Esophagus mucosa (tissue), 1 donor: ENCODE measurements around the gene GPR82. TPM values are rescaled to one million over a fixed set of nuclear protein-coding genes. Genes with fewer than 3 reads are reported as not detected.
"Not testable (repeated sequence)": the region's sequence is repeated elsewhere in the genome, so short reads cannot be mapped to it uniquely, and the experiment has no call there.

Experiments used
- ATAC-seq: fragments of 200-7000 bp; cut with Tn5 transposase; one replicate; pipeline ENCODE4 v1.9.1; 2020
- total RNA-seq: library from RNA; stranded (reverse); gene quantifications from one replicate; pipeline ENCODE4 v1.2.4, GENCODE V29; 2023
- donor health status: DM: yes; HTN: yes; CAD: no.

The GPR82 gene
- total RNA-seq, 1 donor from 2014 or later: 0.12 TPM

DNA sequence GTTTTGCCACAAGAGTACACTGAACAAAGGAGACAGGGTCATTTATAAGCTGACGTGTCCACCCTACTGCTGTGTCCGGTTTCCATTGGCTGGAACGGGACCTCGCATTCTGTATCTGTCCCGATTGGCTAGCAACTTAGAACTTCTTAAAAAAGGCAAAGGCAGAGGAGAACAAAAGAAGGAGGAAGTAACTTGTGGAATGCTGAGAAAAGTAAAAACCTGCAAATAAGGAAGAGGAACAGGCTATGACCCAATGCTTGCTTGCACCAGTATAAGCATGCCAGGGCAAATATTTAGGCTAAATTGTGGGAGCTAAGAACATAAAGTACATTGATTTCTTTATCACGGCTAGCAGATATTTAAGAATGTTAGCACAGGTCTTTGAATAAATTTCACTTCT lies 4.4 kb upstream of the GPR82 start:
- not testable (repeated sequence) for ATAC-seq

DNA sequence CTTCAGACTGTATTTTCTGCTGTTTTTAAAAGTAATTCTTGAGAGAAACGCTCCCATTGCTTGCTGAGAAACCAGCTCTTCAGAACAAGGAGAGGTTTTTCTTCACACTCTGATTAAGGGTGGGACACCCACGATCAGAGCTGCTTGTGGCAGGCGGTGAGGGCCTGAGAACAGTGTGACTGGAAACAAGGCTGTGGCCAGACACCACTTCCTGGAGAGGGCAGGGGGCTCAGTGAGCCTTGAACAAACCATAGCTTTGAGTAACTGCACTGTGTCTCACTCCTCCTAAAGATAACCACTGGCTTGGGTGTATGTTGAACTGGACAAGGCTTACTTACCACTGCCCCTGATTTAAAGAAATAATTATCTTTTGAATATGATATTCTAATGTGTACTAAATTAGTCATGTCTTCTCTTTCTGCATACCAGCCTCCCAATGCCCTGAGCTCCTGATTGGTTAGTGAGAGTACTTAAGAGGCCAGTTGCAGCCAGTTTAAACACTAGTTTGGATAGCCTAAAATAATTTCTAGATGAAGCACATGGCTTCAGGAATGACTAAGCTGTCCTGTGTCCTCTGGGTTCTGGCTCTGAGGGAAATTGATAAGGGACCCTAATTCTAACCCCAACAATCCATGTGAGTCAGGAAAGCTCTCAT lies 3.7 kb upstream of the GPR82 start:
- ATAC-seq: peak; percentile 65

DNA sequence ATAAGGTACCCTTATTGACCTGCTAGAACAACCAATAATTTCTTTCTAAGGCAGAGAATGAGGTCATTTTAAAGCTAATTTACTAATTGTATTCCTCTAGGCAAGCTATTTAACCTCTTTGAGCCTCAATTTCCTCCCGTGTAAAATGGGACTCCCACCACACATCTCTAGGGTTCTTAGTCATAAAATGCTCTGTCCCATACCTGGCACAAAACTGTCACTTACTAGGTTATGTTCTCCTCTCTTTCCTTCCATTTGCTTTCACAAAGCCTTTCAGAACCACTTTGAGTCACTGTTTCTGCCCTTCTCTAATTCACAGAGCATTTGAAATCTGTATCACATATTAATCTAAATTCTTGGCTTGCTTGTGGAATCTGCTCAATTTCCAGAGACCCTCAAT lies 2.4 kb upstream of the GPR82 start:
- no peak for ATAC-seq

DNA sequence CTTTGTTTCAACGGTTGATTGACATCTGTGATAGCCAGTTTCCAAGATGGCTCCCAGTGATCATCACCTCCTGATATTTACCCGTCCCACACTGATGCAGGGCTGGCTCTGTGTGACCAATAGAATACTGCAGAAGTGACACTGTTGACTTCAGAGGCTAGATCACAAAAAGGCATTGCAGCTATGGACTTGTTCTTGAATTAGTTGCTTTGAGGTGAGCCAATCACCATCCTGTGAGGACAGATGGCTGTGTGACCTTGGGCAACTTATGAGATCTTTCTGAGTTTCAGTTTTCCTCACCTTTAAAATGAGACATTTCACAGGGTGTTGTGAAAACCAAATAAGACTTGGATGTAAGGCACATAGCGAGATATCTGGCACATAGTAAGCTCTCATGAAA lies 1.8 kb upstream of the GPR82 start:
- ATAC-seq: no peak

DNA sequence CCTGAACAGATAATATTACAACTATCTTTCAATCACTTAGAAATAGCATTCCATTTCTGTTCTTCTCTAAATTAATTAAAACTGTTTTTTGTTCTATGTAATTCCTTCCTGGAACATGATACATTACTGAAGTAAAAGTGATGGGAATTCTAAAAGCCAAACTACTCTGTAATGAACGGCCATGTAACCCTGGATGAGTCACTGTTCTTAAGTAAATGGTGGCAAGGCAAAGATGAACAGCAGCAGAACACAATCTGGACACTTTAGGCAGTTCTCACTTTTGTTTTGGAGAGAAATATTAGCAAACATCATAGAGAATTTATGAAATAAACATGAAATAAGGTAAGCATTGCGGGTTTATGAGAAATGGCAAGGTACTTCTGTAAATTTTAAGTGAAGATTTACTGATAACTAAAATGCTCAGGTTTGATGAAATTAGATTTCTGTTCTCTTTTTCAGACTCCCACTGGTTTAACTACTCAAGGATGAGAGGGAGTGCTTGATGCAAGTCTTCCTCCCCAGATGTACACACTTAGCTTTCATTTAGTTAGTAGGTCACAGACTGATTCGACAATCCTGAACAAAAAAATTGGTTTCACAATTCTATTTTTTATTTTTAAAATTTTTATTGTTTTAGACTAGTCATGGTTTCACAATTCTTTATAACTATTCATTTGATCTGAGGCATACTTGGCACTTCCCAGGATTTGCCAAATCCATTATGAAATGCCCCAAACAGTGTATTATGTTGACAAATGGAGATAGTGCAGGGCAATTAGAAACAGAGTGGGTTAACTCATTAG lies 964 bp upstream of the GPR82 start:
- ATAC-seq: no peak

DNA sequence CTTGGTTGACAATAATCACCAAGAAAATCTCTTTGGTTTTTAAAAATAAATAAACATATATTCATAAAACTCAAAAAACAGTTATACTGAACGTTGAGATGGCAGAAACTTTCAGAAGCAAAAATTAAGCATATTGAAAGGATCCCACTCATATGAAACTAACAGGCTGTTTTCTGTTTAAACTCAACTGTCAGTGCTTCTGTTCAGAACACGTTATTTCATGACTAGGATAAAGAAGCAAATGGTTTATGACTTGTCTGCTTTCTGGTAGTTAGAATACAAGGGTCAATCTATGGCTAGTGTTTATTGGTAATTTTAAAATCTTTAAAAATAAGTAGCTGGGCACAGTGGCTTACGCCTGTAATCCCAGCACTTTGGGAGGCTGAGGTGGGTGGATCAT lies 4.1 kb downstream of the GPR82 start:
- no peak for ATAC-seq

DNA sequence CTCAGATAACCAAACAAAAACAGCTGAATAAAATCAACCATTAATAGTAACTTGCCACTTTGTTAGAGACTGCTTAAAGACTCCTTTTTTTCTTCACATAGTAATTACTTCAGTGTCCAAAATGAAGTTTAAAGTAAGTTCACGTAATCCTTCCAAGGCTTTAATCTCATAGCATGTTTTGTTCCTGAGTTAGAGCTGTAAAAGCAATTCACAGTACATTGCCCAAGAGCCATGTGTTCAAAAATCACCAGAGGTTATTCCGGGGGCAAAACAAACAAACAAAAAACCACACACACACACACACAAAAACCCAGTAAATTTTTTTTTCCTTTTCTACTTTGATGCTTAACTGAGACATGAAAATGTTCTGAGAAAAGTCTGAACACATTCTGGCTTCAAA lies 6.1 kb downstream of the GPR82 start:
- ATAC-seq: no peak

DNA sequence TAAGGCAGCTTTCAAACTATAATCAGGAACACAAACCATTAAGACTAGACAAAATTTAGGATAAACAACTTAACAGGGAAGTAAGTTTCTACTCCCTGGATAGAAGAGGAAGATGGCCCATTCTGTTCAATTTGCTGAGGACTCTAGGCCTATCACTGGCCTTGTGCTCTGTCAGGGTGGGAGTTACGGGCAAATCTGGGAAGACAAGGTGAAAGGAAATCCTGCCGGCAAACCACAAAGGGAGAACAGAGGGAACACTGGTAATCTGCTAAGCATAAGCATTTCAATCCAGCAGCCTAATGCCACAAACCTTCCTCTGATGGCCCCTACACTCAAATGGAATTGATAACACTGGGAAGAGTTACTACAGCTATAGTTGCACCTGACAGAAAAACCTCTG lies 8.3 kb downstream of the GPR82 start:
- no peak for ATAC-seq

DNA sequence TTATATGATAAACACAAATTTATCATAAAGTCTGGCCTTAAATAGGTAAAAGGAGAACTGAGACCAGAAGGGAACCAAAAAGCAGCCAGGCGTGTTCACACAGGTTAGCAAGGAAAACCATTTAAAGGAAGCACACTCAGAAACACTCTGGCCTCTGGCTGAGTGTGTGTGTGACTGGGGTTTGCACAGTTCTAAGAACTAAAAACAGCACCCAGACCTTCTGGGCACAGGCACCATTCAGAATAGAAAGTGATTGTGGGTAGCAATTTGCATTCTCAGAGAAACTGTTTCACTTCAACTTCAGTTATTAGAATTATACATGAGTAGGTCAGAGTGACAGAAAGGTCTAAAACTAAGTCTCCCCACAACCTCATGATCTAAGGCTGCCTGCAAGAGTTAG lies 10.0 kb downstream of the GPR82 start:
- peak; percentile 74 for ATAC-seq

DNA sequence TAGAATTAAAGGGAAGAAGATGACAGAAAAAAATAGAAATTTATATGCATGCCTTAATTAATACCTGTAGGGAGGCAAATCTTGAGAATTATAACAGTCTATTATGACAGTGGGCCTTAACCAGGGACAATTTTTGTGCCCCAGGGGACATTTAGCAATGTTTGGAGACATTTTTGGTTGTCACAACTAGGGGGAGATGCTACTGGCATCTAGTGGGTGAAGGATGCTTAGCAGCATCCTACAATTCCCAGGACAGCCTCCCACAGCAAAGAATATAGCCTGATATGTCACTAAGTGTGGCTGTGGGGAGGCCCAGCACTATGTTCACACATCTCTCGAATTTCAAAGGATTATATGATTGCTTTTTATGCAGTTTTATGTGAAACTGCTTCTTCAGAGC lies 10.5 kb downstream of the GPR82 start:
- ATAC-seq: peak; percentile 35

DNA sequence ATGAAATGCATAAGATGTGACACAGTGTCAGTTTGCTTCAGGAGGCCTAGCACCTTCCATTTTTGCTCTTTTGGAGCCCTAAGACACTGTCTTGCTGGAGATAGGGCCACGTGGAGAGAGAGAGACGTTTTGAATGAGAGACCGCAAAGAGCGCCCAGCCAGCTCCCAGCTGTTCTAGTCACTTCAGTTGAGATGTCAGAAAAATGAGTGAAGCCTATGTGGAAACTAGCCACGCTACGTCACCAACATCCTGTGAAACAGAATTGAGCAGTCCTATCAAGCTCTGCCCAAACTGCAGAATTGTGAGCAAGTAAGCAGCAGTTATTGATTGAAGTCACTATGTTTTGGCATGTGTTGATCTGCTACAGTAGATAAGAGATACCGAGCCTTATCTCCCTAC lies 13.1 kb downstream of the GPR82 start:
- no peak for ATAC-seq

DNA sequence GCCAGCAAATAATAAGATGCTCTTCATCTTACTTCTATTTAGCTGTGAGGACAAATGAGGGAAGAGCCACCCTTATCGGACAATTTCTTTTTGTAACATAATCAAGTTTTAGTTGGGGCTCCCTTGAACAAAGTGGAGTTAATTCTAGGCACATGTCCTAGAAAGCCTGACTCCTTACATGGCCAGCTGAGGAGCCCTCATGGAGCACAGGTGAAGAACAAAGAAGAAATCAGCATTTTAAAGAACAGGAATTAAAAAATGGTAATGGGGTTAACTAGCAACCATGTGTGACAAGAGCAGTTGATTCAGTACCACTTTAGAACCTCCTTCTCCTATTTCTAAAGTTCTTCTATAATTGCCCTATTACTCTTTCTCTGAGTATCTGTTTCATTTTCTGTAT lies 15.9 kb downstream of the GPR82 start:
- ATAC-seq: no peak

DNA sequence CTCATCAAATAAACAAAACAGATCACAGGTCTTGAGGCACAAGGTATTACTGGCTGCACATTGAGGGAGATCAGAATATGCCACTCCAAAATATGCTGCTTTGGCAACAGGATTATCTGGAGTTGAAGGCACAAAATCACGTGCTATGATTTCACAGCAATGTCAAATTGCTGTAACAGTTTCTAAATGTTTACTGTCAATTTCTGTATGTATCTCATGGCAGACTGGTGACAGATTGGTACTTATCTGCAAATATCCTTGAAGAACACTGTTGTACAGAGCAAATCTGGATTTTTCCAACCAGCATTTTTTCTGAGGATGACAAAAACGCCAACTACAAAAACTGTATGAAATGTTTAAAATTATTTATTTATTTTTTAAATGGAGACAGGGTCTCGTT lies 26.7 kb downstream of the GPR82 start:
- no peak for ATAC-seq

DNA sequence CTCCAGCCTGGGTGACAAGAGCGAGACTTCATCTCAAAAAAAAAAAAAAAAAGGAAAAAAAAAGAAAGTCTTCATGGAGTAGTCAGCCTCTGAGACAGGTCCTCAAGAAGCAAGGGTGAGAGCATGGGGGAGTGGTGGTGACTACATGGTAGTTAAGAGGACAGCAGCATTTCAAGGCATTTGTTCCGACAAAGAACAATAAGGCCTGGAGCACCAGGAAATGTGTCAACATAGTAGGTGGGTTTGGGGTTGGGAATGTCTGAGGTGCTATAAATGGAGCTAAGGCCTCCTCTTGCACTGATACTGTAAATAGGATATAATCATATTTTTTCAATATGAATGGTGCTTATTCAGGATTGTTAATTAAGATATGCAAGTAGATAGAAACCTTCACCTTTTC lies 34.4 kb downstream of the GPR82 start:
- ATAC-seq: no peak

DNA sequence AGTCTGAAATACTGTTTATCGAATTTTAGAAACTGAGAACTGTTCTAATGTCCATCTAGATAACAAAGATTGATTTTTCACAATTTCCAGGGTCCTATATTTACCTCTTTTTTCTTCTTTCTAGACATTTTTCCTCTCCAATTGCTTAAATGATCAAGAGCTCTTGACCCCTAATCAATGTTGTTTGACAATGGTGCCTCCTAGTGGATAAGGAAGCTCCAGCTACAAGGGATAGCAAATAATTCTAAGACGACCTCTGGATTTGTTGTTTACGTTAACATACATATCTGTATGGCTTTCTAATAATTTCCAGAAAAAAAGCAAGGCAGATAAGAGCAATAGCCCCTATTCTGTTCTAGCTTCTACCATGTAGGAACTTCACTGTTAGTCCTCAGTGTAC lies 35.8 kb downstream of the GPR82 start:
- ATAC-seq: no peak

DNA sequence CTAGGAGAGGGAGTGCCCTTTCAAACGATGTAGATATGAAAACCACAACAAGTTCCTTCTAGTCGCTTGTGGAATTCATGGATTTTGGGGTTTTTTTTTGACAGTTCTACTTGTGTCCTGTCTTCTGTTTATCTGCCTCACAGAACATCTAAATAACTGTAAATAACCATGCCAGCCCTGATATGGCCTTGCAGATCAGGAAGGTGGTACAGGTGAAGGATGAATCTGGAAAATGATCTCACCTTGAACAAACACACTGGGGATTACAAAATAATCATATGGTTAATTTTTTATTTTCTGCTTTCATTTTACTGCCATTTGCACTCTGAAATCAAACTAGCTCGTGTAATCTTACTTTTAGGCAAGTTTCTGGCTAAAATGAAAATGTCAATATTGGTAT lies 37.2 kb downstream of the GPR82 start:
- no peak for ATAC-seq

DNA sequence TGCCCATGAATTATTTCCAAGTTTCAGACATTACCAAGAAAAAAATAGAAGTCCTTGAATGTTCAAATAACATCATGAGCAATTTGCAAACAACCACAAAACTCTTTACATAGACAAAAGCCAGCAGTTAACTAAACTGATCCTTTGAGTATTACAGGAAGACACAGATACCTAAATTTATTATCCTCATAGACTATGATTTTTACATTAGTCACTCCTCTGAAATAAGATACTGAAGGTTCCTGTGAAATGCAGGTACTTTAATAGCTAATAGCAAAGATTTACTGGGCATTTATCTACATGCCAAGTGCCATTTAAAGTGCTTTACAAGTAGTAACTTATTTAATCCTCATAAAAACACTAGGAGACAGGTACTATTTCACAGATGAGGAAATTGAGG lies 37.7 kb downstream of the GPR82 start:
- peak; percentile 28 for ATAC-seq

DNA sequence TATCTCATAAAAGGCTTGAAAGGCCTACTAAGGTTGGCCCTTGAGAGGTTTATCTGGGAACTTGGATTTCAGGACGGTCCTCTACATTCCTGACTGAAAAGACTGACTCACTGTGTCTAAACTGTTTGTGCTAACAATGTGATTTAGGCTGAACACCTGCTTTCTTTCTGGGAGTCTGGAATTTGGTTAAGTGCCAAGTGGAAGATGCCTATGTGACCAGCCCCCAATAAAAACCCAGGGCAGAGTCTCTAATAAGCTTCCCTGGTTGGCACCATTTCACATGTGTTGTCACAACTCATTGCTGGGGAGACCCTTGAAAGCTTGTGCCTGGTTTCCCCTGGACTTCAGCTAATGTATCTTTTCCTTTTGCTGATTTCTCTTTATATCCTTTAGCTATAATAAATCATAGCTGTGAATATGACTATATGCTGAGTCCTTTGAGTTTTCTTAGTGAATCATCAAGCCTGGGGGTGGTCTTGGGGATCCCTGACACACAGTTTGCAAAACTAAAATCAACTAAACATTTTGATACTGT lies 55.1 kb downstream of the GPR82 start:
- no peak for ATAC-seq

Other genes with a start within 250 kb of the GPR82 start
- 0.40 TPM for gene GPR34, start 35.2 kb upstream of the GPR82 start, total RNA-seq
- gene CASK, start 199.4 kb downstream of the GPR82 start, total RNA-seq: 56.3 TPM